ENCODE data around the gene NKAPD1.

DNA sequence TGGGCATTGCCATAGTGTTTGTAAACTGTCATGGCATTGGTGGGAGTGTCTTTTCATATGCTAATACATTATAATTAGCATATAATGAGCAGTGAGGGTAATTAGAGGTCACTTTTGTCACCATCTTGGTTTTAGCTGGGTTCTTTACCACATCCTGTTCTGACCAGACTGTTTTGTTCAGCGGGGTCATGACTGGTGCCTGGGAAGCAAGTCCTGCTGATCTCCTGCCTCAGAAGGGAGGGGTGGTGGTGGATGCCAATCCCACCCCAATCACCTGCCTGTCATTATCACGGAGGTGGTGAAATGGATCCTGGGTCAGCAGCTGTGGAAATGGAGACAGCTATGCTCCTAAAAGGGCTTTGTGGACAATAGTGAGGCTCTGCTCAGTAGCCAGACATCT, 58.6 kb downstream of the NKAPD1 start:
- TF ChIP-seq, protein P1, sequence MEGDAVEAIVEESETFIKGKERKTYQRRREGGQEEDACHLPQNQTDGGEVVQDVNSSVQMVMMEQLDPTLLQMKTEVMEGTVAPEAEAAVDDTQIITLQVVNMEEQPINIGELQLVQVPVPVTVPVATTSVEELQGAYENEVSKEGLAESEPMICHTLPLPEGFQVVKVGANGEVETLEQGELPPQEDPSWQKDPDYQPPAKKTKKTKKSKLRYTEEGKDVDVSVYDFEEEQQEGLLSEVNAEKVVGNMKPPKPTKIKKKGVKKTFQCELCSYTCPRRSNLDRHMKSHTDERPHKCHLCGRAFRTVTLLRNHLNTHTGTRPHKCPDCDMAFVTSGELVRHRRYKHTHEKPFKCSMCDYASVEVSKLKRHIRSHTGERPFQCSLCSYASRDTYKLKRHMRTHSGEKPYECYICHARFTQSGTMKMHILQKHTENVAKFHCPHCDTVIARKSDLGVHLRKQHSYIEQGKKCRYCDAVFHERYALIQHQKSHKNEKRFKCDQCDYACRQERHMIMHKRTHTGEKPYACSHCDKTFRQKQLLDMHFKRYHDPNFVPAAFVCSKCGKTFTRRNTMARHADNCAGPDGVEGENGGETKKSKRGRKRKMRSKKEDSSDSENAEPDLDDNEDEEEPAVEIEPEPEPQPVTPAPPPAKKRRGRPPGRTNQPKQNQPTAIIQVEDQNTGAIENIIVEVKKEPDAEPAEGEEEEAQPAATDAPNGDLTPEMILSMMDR (IDR thresholded peaks at IDR 0.05; ENCODE audit: low read depth, low read length, poor library complexity, severe bottlenecking) = no peak
- no peak for TF ChIP-seq EZH2phosphoT487 (IDR thresholded peaks at IDR 0.05; ENCODE audit: borderline replicate concordance, low read length)
